Gastroesophageal sphincter (tissue), 3 donors: ENCODE measurements around the gene DNASE2B.

Source experiments
- CTCF ChIP-seq, 4 experiments: fragments of 200-600 bp in 2 of 4; fragments of 450-650 bp in 2 of 4; sonication (generic) in 1 of 4; IDR thresholded peaks; one replicate each; pipeline ENCODE4 v1.5.1; 2017 to 2019; ENCODE audit warnings: antibody characterized with exemption in 4 of 4, mild to moderate bottlenecking in 2 of 4, moderate library complexity in 2 of 4
- EP300 ChIP-seq: sonication (generic); formaldehyde crosslinking; IDR thresholded peaks from one replicate; pipeline ENCODE4 v1.6.1; 2017; ENCODE audit warnings: antibody characterized with exemption, mild to moderate bottlenecking
- POLR2A ChIP-seq, 2 donors: fragments of 450-650 bp; IDR thresholded peaks; one replicate each; pipeline ENCODE4 v1.6.1; 2017; ENCODE audit warnings: antibody characterized with exemption in 2 of 2, mild to moderate bottlenecking in 2 of 2, moderate library complexity in 1 of 2

GRCh38 chr1:84410328-84411095 lies 12.2 kb downstream of the DNASE2B start:
- TF ChIP-seq POLR2A (IDR thresholded peaks at IDR 0.05) (no peak), CTCF (IDR thresholded peaks at IDR 0.05) (no peak), EP300 (no peak)
